Head of caudate nucleus (tissue), 42 donors: ENCODE results near the gene ADIPOR1.

ENCODE experiments used
- DNase-seq, 42 donors: peaks; one replicate each; pipeline versions ENCODE4 v3.0.0 to v3.0.0-alpha.2; 2020 to 2021; ENCODE audit warnings: mixed read lengths in 7 of 42
- intact Hi-C: fragments of 100-400 bp; cut with DNase I; formaldehyde crosslinking; loops from one replicate; pipeline ENCODE4 v1.15.0; 2022

Gene ADIPOR1

GRCh38 chr1:202976633-202977032 is 18.5 kb upstream of the ADIPOR1 start:
- intact Hi-C loops: no loop called here
- no peak for DNase-seq

- intact Hi-C loops: no loop called here
- no peak for DNase-seq
Observed at GRCh38 chr1:202974856-202975255, 16.7 kb upstream of the ADIPOR1 start.

GRCh38 chr1:202972046-202972445 is 13.9 kb upstream of the ADIPOR1 start:
- DNase-seq: no peak
- intact Hi-C loops: no loop called here

DNA sequence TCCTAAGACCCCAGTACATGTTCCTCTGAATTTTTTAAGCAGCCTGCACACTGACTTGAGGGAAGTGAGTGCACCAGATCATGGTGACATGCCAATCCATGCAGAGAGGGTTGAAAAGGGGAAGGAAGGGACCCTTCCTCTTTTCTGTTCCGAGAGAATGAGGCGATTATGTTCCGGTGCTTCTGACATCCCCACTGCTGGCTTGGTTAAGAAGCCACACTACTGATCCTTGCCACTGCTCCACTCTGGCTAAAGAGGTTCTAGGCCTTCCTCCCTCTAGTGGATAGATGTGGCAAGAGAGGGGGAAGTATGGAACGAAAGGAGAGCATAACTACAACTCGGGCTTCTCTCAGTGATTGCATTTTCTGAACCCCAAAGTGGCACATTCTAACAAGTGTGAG is 10.8 kb upstream of the ADIPOR1 start:
- intact Hi-C loops: loop anchor here (5.0 kb wide), 1 partner anchor 42 kb away; the partner anchor contains the start of gene KLHL12
- DNase-seq: peak in 36 of 42 donors; percentile 8 to 77 (median 46)

- intact Hi-C loops: loop anchor here (5.0 kb wide), 1 partner anchor 41 kb away; the partner anchor contains the start of gene KLHL12
- DNase-seq: no peak
Observed at GRCh38 chr1:202968351-202968750, 10.2 kb upstream of the ADIPOR1 start.

DNA sequence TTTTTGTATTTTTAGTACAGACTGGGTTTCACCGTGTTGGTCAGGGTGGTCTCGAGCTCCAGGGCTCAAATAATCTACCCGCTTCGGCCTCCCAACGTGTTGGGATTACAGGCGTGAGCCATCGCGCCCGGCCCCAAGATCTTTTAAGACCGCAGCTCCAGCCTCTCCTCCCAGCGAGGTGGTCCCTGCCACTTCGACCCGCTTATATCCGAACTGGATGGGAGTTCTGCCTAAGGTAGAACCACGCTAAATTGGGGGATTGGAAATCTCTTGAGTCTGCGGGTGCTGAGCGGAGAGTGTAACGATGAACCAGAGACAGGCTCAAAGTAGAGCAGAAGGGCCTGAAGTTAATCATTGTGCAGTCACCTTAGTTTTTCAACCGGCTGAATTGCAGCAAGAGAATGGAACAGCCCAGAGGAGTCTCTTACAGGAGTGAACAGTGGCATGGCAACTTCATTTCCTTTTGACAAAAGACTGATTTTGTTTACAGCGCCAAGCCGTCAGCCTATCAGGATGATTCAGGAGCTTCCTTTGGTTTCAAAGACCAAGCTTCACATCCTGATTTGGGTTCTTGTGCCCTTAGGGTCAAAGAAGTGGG is 9.7 kb upstream of the ADIPOR1 start:
- peak in 11 of 42 donors; percentile 2 to 31 (median 12) for DNase-seq
- intact Hi-C loops: loop anchor here (5.0 kb wide), 1 partner anchor 40 kb away; the partner anchor contains the start of gene KLHL12

DNA sequence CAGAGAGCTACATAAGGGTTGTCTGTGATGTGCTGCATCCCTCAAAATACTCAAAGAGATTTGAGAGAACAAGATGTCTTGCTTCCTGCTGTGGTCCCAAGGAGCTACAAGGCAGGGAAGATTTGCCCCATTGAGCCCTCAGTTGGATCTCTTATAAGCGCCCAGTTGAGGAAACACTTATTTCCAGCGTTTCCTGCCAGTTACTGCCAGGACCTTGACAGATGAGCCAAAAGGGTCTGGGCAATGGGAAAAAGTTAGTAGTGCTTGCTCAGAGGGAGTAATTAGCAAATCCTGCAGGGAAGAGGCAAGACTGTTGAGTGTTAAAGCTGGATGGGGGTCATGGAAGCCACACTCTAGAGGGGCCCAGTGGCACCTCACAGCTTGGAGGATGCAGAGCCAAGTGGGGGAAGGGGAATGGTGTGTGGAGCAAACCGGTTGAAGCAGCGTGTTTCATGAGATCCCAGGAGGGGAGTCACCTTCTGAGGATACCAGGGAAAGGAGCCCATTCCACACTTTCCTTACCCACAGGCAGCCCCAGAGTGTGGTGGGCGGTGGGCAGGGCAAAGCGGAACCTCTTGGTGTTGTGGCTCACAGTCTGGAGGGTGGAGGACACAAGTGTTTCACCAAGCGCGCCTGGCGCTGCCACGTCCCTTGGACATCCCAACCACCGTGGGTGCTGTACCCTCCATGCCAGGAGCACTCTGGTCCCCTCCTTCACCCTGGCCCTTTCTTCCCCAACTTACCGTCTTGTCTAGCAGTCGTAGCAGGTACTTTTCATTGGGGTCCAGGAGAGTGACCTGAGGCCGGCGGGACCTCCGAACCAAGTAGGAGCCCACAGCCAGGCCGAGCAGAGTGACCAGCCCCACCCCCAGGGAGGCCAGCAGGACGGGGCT is 8.1 kb upstream of the ADIPOR1 start:
- DNase-seq: peak in 4 of 42 donors; percentile 9 to 32 (median 16)
- intact Hi-C loops: loop anchor here (5.0 kb wide), 1 partner anchor 39 kb away; the partner anchor contains the start of gene KLHL12

- intact Hi-C loops: loop anchor here (5.0 kb wide), 1 partner anchor 38 kb away; the partner anchor contains the start of gene KLHL12
Observed at GRCh38 chr1:202965422-202965821, 7.3 kb upstream of the ADIPOR1 start.

GRCh38 chr1:202964791-202965410 is 6.8 kb upstream of the ADIPOR1 start:
- intact Hi-C loops: loop anchor here (5.0 kb wide), 1 partner anchor 38 kb away; the partner anchor contains the start of gene KLHL12
- no peak for DNase-seq

More at GRCh38 chr1:202965422-202965821, 7.3 kb upstream of the ADIPOR1 start:
- DNase-seq: no peak

DNA sequence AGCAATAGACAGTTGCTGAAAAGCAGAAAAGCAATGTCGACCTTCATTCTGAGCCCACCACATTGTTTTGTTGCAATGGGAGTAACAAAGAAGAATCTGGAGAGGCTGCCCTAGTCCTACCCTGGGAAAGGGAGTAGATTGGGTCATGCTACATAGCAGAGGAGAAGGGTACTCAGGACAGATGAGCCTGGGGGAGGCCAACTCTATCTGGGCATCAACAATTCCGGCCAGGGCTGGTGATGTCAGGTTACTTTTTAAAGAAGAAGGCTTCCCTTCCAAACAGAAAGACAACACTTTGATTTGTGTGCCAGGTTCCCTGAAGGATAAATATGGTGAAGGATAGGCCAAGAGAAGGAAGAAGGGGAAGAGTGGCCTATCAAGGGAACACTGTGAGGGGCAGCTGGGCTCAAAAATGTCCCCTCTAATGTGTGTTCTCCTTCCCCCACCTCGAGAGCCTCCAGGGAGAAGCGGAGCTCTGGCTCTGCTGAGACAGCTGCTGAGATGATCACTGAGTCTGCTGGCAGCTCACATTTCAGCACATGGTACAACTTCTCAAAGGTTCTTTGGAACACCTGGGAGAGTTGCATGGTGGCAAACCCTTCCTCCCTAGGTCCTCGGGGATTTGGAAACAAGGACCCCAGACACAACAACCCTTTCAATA is 3.2 kb upstream of the ADIPOR1 start:
- intact Hi-C loops: no loop called here
- DNase-seq: no peak

DNA sequence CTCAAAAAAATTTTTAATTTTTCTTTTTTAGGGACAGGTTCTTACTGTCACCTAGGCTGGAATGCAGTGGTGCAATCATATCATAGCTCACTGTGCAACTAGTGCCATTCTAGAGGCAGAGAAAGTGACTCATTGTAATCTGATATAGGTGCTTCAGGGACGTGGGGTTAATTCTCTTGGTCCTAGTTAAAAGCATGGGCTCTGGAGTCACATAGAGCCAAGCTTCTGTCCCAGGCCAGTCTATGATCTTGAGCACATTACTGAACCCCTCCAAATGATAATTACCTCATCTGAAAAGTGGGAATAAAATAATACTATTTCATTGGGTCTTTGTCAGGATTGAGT is 1.1 kb upstream of the ADIPOR1 start:
- intact Hi-C loops: no loop called here
- DNase-seq: no peak

- intact Hi-C loops: no loop called here
- peak in 7 of 42 donors; percentile 5 to 27 (median 18) for DNase-seq
Observed at GRCh38 chr1:202958544-202959275, 598 bp upstream of the ADIPOR1 start.

GRCh38 chr1:202956969-202957368 is 1.1 kb downstream of the ADIPOR1 start:
- intact Hi-C loops: no loop called here

DNA sequence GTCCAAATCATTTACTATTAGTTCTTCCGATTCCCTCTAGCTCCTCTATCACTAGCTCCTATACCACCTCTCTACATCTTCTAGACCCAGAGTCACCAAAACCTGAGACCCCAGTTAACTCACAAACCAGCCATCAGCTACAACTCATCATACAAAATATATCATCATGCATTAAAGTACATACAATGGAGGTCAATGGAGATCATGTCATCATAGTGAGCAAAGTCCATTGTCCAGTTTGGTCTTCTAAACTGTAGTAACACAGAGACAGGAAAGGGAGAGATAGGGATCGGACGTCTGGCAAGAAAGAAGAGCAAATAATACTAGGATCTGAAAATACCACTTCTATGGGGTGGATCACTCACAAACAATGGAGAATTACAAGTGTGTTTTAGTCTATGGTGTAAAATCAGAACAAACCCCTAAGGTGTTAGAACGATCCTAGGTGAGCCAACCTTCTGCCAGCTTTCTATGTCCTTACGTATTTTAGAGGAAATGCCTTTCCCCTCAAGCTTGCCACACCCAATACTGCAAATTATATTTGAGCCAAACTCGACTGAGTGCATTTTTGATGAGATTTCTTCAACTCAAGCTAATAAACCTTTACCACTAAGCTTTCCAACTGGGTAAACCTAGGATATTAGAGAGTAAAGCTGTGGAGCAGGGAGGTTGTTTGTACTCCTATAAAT is 3.9 kb downstream of the ADIPOR1 start:
- intact Hi-C loops: no loop called here
- DNase-seq: no peak

More at GRCh38 chr1:202956969-202957368, 1.1 kb downstream of the ADIPOR1 start:
- DNase-seq: no peak

DNA sequence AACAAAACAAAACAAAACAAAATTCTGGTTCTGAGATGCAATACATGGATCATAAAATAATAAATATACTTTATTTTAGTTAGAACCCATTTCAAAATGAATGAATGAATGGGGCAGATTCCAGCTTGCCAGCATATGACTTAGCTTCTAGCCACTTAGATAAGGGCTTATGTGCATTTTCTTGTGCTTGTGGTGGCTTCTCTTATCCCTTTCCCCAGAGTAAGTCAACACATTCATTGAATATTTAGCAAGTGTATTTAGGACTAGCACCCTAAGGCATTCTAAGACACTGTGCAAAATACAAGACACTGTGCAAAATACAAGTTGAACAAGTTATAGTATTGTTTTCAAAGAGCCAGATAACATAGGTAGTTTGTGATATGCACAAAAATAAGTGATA is 4.7 kb downstream of the ADIPOR1 start:
- DNase-seq: no peak
- intact Hi-C loops: no loop called here

DNA sequence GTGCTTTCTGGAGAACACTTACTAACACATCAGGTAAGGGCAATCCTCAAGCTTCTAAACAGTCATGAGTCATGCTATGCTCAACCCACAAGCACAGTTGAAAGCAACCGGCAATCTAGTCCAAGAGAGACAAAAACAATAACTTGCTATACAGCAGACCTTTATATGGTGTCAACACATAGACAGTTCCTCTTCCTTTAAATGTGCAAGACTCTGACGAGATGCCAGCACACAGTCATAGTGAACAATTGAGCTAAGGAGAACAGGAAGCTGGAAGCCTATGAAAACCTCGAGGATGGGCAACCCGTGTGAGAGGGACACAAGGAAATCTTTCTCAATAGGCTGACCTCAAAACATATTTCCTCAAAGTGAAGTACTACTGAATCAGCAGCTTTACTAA is 5.3 kb downstream of the ADIPOR1 start:
- intact Hi-C loops: no loop called here
- peak in 13 of 42 donors; percentile 14 to 46 (median 24) for DNase-seq

- no peak for DNase-seq
Observed at GRCh38 chr1:202952099-202952498, 6.0 kb downstream of the ADIPOR1 start.

GRCh38 chr1:202951437-202951836 is 6.7 kb downstream of the ADIPOR1 start:
- DNase-seq: no peak
- intact Hi-C loops: no loop called here

More at GRCh38 chr1:202952099-202952498, 6.0 kb downstream of the ADIPOR1 start:
- intact Hi-C loops: no loop called here
